HepG2 (cell line): Measurements from ENCODE around the gene FBXL12. TPM values are rescaled to one million over a fixed set of nuclear protein-coding genes. Genes with fewer than 3 reads are reported as not detected.
A peak's percentile ranks its signal among the peaks of the same experiment; 100 is the strongest.

ENCODE experiments used
- ATAC-seq: fragments of 200-7000 bp; cut with Tn5 transposase; 3 replicates; pipeline ENCODE4 v1.9.1; 2020; ENCODE audit warnings: mild to moderate bottlenecking, moderate library complexity
- BruUV-seq: library from RNA; stranded (reverse); fragments of 400-500 nt; replicated peaks from 2 replicates; lab custom pipeline; 2021; lab: Mats Ljungman, UMichigan
- CTCF ChIA-PET: fragments of 300-600 bp; formaldehyde crosslinking; extraction: SDS; loops from one replicate; lab custom pipeline; 2021; ENCODE audit warnings: low total read pairs, inconsistent platforms, low intra/inter-chr PET ratio; lab: Yijun Ruan, JAX
- POLR2A ChIA-PET: fragments of 350-600 bp; sonication (Branson Sonifier 250); formaldehyde crosslinking; loops from one replicate; lab custom pipeline; 2020; ENCODE audit warnings: antibody characterized with exemption, inconsistent platforms; lab: Yijun Ruan, JAX
- DNase-seq: peaks from one replicate; pipeline ENCODE4 v3.0.0-alpha.2; 2015; ENCODE audit warnings: low spot score
- FAIRE-seq: peaks from 3 replicates; lab custom pipeline; 2011; peaks lifted over from hg19 to GRCh38; lab: Jason Lieb, UNC
- H2AFZ ChIP-seq: one replicate; pipeline ENCODE4 v1.6.1; 2011; ENCODE audit warnings: low read length, inconsistent platforms
- H3K27ac ChIP-seq: fragments of 300-600 bp; 3 replicates; pipeline ENCODE4 v1.8.0; 2011; ENCODE audit warnings: mixed run types, mild to moderate bottlenecking, mixed read lengths, low read length, inconsistent platforms; ENCODE audit not compliant: insufficient read depth; ENCODE audit errors: extremely low read length
- H3K27me3 ChIP-seq, 2 experiments: fragments of 200-600 bp in 1 of 2; 2 replicates in 1 of 2; 3 replicates in 1 of 2; pipeline versions ENCODE4 v1.6.0 to v1.8.0; 2011; ENCODE audit warnings: low read length in 2 of 2, mild to moderate bottlenecking in 2 of 2, moderate library complexity in 2 of 2, inconsistent platforms in 1 of 2; ENCODE audit not compliant: insufficient read depth in 2 of 2, control insufficient read depth in 1 of 2
- H3K36me3 ChIP-seq, 2 experiments: fragments of 200-600 bp in 1 of 2; replicated peaks in 1 of 2; 2 replicates in 1 of 2; 3 replicates in 1 of 2; pipeline versions ENCODE4 v1.5.1 to v1.8.0; 2011; ENCODE audit warnings: low read length in 2 of 2, inconsistent platforms in 1 of 2; ENCODE audit not compliant: insufficient read depth in 2 of 2, control insufficient read depth in 1 of 2
- H3K4me1 ChIP-seq: 2 replicates; pipeline ENCODE4 v1.5.1; 2012; ENCODE audit warnings: low read length, inconsistent platforms; ENCODE audit not compliant: insufficient read depth
- H3K4me2 ChIP-seq: 2 replicates; pipeline ENCODE4 v1.6.0; 2011; ENCODE audit warnings: low read depth, low read length, inconsistent platforms
- H3K4me3 ChIP-seq, 3 experiments: fragments of 200-600 bp in 1 of 3; sonication (generic), shearing (Covaris generic) in 1 of 3; replicated peaks in 1 of 3; 2 replicates each; pipeline ENCODE4 v1.5.1; 2011 to 2016; ENCODE audit warnings: low read length in 3 of 3, inconsistent platforms in 2 of 3, low read depth in 2 of 3, mild to moderate bottlenecking in 2 of 3, control low read depth in 1 of 3, mixed read lengths in 1 of 3; ENCODE audit not compliant: insufficient read depth in 1 of 3
- H3K79me2 ChIP-seq: one replicate; pipeline ENCODE4 v1.6.1; 2011; ENCODE audit warnings: low read length, inconsistent platforms; ENCODE audit not compliant: insufficient read depth
- H3K9ac ChIP-seq: 2 replicates; pipeline ENCODE4 v1.6.0; 2011; ENCODE audit warnings: mild to moderate bottlenecking, low read depth, low read length, inconsistent platforms; ENCODE audit not compliant: insufficient read depth
- H3K9me3 ChIP-seq: 2 replicates; pipeline ENCODE4 v1.5.1; 2012; ENCODE audit warnings: mild to moderate bottlenecking, low read length
- H4K20me1 ChIP-seq: 2 replicates; pipeline ENCODE4 v1.6.0; 2011; ENCODE audit warnings: inconsistent platforms, mild to moderate bottlenecking, low read length, moderate library complexity; ENCODE audit not compliant: insufficient read depth
- AGO2 ChIP-seq: fragments of 200-400 bp; formaldehyde crosslinking; optimal IDR thresholded peaks from 2 replicates; pipeline ENCODE3; 2017; ENCODE audit warnings: mild to moderate bottlenecking, low read depth, low read length, moderate library complexity
- SIN3A ChIP-seq: IDR thresholded peaks from 2 replicates; pipeline ENCODE4 v1.6.1; 2011; ENCODE audit warnings: low read depth, mild to moderate bottlenecking, control low read depth, low read length, borderline replicate concordance
- ZNF607 ChIP-seq: sonication (generic); formaldehyde crosslinking; IDR thresholded peaks from 2 replicates; pipeline ENCODE4 v1.5.1; 2020; ENCODE audit warnings: missing genetic modification reagents, mild to moderate bottlenecking, borderline replicate concordance
- ZNF614 ChIP-seq: IDR thresholded peaks from 2 replicates; pipeline ENCODE4 v1.6.1; 2018; ENCODE audit warnings: missing biosample characterization, missing genetic modification reagents, inconsistent platforms, borderline replicate concordance
- ZNF629 ChIP-seq: sonication (generic); formaldehyde crosslinking; conservative IDR thresholded peaks from 2 replicates; pipeline ENCODE4 v1.5.0; 2020; ENCODE audit warnings: missing genetic modification reagents
- ZSCAN31 ChIP-seq: sonication (generic); formaldehyde crosslinking; IDR thresholded peaks from 2 replicates; pipeline ENCODE4 v1.5.0; 2020; ENCODE audit warnings: low read depth, mild to moderate bottlenecking, missing genetic modification reagents
- WGBS: methylation state at CpG from one replicate; pipeline ENCODE4 v1.1.6; 2017; ENCODE audit warnings: low lambda C conversion rate; 5-methylcytosine and 5-hydroxymethylcytosine counted together
- in situ Hi-C: cut with HindIII; loops from 2 replicates; pipeline ENCODE4 v1.10.0; 2017; ENCODE audit warnings: low pct_unique_long_range_greater_than_20kb; ENCODE audit not compliant: extremely low pct_ligation_motif_present
- intact Hi-C: fragments of 100-400 bp; cut with micrococcal nuclease; formaldehyde crosslinking; loops from one replicate; pipeline ENCODE4 v1.10.0; 2022; ENCODE audit not compliant: unreplicated experiment
- polyA plus RNA-seq, 8 experiments: library from polyadenylated mRNA; depleted of rRNA in 3 of 8; stranded (reverse) in 7 of 8; unstranded in 1 of 8; fragments of >200 nt; fragmentation: Illumina TruSeq in 4 of 8; extraction: Trizol in 4 of 8; gene quantifications; 2 replicates each; pipeline versions ENCODE4 v1.2.1 to v1.2.3, GENCODE V29; 2011 to 2016; ENCODE audit warnings: low read depth in 4 of 8, missing spikeins in 1 of 8, mixed read lengths in 1 of 8; ENCODE audit not compliant: insufficient read depth in 1 of 8
- total RNA-seq, 5 experiments: library from RNA; depleted of rRNA; stranded (reverse); fragments of >200 nt; fragmentation: Illumina TruSeq; extraction: Trizol; gene quantifications; 2 replicates each; pipeline ENCODE4 v1.2.3, GENCODE V29; 2016; ENCODE audit warnings: low read depth in 1 of 5
- TF ChIP-seq, protein P1 (sequence below): sonication (generic); formaldehyde crosslinking; conservative IDR thresholded peaks from 2 replicates; pipeline ENCODE4 v1.8.1; 2023; ENCODE audit warnings: missing genetic modification reagents

FBXL12 gene
- total and polyA plus RNA-seq, 2 of the 13 experiments (the other 11 are each of a cell fraction or from before 2014, with no cell fraction given), result 20.4 to 23.1 TPM

DNA sequence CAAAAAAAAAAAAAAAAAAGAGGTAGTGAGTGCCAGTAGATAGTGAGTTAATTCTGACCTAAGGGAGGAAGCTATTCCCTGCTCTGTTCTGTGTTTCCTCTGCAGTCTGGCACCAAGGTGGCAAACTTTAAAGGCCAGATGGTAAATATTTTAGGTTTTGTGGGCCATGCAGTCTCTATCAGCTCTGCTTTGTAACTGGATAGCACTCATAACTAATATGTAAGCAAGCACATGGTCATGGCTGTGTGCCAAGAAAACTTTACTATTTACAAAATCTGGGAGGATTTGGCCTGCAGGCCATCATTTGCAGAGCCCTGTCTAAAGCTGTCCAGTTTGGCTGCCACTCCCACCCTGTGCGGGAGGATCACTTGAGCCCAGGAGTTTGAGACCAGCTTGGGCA lies 20.5 kb upstream of the FBXL12 start (continued):
- TF ChIP-seq, protein P1, sequence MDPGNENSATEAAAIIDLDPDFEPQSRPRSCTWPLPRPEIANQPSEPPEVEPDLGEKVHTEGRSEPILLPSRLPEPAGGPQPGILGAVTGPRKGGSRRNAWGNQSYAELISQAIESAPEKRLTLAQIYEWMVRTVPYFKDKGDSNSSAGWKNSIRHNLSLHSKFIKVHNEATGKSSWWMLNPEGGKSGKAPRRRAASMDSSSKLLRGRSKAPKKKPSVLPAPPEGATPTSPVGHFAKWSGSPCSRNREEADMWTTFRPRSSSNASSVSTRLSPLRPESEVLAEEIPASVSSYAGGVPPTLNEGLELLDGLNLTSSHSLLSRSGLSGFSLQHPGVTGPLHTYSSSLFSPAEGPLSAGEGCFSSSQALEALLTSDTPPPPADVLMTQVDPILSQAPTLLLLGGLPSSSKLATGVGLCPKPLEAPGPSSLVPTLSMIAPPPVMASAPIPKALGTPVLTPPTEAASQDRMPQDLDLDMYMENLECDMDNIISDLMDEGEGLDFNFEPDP (CRISPR knock-in tag), result no peak
- no peak for TF ChIP-seq ZNF607 (CRISPR knock-in tag)

DNA sequence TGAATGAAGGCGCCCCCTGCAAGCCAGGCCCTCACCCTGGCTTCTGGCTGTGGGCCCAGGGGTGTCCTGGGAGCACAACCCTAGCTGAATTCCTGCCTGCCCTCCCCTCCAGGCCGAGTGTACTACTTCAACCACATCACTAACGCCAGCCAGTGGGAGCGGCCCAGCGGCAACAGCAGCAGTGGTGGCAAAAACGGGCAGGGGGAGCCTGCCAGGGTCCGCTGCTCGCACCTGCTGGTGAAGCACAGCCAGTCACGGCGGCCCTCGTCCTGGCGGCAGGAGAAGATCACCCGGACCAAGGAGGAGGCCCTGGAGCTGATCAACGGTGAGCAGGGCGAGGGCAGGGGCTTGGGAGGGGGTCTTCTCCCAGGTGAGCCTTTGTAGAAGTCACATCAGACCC lies 19.4 kb upstream of the FBXL12 start:
- H3K27ac ChIP-seq, result no peak overlapping the region
- H3K27me3 ChIP-seq, result no peaks in the 10 kb centered on the region; a peak in 1 of 5 replicates
- TF ChIP-seq ZNF614 (CRISPR knock-in tag) (no peak), AGO2 (peak; percentile 50)
- TF ChIP-seq, all 625 proteins: peak for 1
- POLR2A ChIA-PET, result no interaction called here
- no peak overlapping the region for H3K4me3 ChIP-seq
- BruUV-seq, result no TSS peak
- ATAC-seq (no peak), FAIRE-seq (no peak), DNase-seq (no peak)
- 0 out of 2 replicates have a peak, but pooled peaks cover 7% of the 10 kb centered on the region for H4K20me1 ChIP-seq
- intact Hi-C loops, result no loop called here
- CTCF ChIA-PET, result no interaction called here
- WGBS, result 90% methylated on average over 13 of the region's 15 CpGs
- in situ Hi-C loops, result no loop called here
- no peak overlapping the region for H3K9ac ChIP-seq
- peaks cover 10% of the 10 kb centered on the region for H3K4me1 ChIP-seq
- H3K9me3 ChIP-seq, result no peaks in the 10 kb centered on the region
- peaks cover 14 to 37% of the 10 kb centered on the region in 2 experiments for H3K36me3 ChIP-seq
- no peak overlapping the region for H3K4me2 ChIP-seq
- H3K79me2 ChIP-seq, result peaks cover 14% of the 10 kb centered on the region
- no peak overlapping the region for H2AFZ ChIP-seq

DNA sequence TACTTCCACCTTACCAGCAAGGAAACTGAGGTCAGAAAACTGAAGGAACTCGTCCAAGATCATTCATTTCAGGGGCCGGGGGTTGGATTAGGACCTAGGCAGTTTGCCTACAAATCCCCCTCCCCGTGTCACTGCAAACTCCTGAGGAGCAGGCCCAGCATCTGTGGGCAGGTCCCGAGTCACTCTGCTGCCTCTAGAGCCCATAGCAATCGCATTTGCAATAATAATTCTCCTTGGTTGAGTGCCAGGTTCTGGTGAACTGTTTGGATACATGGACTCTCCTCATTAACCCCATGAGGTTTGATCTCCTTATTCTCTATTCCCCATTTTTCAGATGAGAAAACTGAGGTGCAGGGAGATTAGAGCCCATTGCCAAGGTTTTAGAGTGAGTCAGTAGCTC lies 17.1 kb upstream of the FBXL12 start:
- H3K27ac ChIP-seq, result peak overlapping the region; percentile 28
- WGBS, result 0% methylated on average over 3 of the region's 5 CpGs
- peak overlapping the region; percentile 84 to 98 (median 91) for H3K4me3 ChIP-seq
- in situ Hi-C loops, result no loop called here
- peaks cover 8 to 16% of the 10 kb centered on the region in 2 experiments for H3K36me3 ChIP-seq
- H3K79me2 ChIP-seq, result peaks cover 16% of the 10 kb centered on the region
- 0 out of 2 replicates have a peak, but pooled peaks cover 7% of the 10 kb centered on the region for H4K20me1 ChIP-seq
- no peak for TF ChIP-seq ZSCAN31 (CRISPR knock-in tag)
- TF ChIP-seq ZNF629 (CRISPR knock-in tag), result peak; percentile 68; the same call in 1 of the 2 replicates
- TF ChIP-seq SIN3A, result 0 out of 2 replicates have a peak, but pooled peaks have one; percentile 4
- TF ChIP-seq, all 625 proteins: peak for 2
- peak; percentile 9; the same call in 1 of the 3 replicates for ATAC-seq
- H2AFZ ChIP-seq, result no peak overlapping the region
- intact Hi-C loops, result no loop called here
- H3K27me3 ChIP-seq, result no peaks in the 10 kb centered on the region; a peak in 1 of 5 replicates
- H3K9ac ChIP-seq, result peak overlapping the region; percentile 83
- BruUV-seq, result no TSS peak
- no peak for FAIRE-seq
- H3K4me1 ChIP-seq, result peaks cover 10% of the 10 kb centered on the region
- H3K4me2 ChIP-seq, result peak overlapping the region; percentile 80
- ChIA-PET POLR2A (no interaction called here), CTCF (no interaction called here)
- no peaks in the 10 kb centered on the region for H3K9me3 ChIP-seq
- no peak for DNase-seq
